Measurements from ENCODE around the gene GPSM3. TPM values are rescaled to one million over a fixed set of nuclear protein-coding genes. Genes with fewer than 3 reads are reported as not detected.
"Not testable (repeated sequence)": the region's sequence is repeated elsewhere in the genome, so short reads cannot be mapped to it uniquely, and the experiment has no call there.

GPSM3 gene
- polyA plus RNA-seq, 1 donor = 9.9 TPM

GRCh38 chr6:32187009-32187709 is 5.3 kb downstream of the GPSM3 start:
- no peak for DNase-seq

GRCh38 chr6:32186151-32186840 is 6.1 kb downstream of the GPSM3 start:
- not testable (repeated sequence) for DNase-seq

- DNase-seq = peak; percentile 61
Measured at GRCh38 chr6:32185681-32186131, 6.7 kb downstream of the GPSM3 start.

GRCh38 chr6:32184084-32184640 is 8.3 kb downstream of the GPSM3 start, which contains the start of gene AGER:
Gene AGER, minus strand, starts transcription at chr6:32184253. Its CDS starts 31 bp downstream, at chr6:32184222.
- no peak for DNase-seq

- DNase-seq = no peak
Measured at GRCh38 chr6:32183483-32184083, 8.9 kb downstream of the GPSM3 start.

GRCh38 chr6:32183030-32183429 is 9.4 kb downstream of the GPSM3 start:
- no peak for DNase-seq

GRCh38 chr6:32182555-32182981 is 9.9 kb downstream of the GPSM3 start:
- no peak for DNase-seq

- no peak for DNase-seq
Measured at GRCh38 chr6:32181915-32182529, 10.4 kb downstream of the GPSM3 start.

GRCh38 chr6:32181148-32181702 is 11.2 kb downstream of the GPSM3 start:
- DNase-seq = no peak

GRCh38 chr6:32179766-32180405 is 12.6 kb downstream of the GPSM3 start:
- DNase-seq = no peak

- no peak for DNase-seq
Measured at GRCh38 chr6:32178547-32179440, 13.6 kb downstream of the GPSM3 start.

- peak; percentile 99 for DNase-seq
Measured at GRCh38 chr6:32177788-32178546, 14.5 kb downstream of the GPSM3 start, which contains the start of gene RNF5. Gene RNF5, plus strand, starts transcription at chr6:32178405. Its CDS starts 107 bp downstream, at chr6:32178512.

- no peak for DNase-seq
Measured at GRCh38 chr6:32177183-32177787, 15.2 kb downstream of the GPSM3 start.

- no peak for DNase-seq
Measured at GRCh38 chr6:32176476-32177182, 15.8 kb downstream of the GPSM3 start.

GRCh38 chr6:32175711-32176475 is 16.6 kb downstream of the GPSM3 start, which contains the start of gene AGPAT1:
Gene AGPAT1, minus strand, starts transcription at chr6:32176084. Its CDS starts 4,588 bp downstream, at chr6:32171496.
- peak; percentile 98 for DNase-seq

- no peak for DNase-seq
Measured at GRCh38 chr6:32175322-32175710, 17.1 kb downstream of the GPSM3 start.

- DNase-seq = no peak
Measured at GRCh38 chr6:32174416-32174815, 18.0 kb downstream of the GPSM3 start.

All from hindlimb muscle (tissue), 1 donor.